Neuronal stem cell (in vitro differentiated cells): ENCODE measurements around the gene CLASP1.

Source experiments
- DNase-seq: peaks from one replicate; pipeline ENCODE4 v3.0.0-alpha.2; 2013; ENCODE audit warnings: low spot score
- H2AFZ ChIP-seq: one replicate; pipeline ENCODE4 v1.6.1; 2013; ENCODE audit warnings: mild to moderate bottlenecking, low read length, inconsistent platforms
- H2AK5ac ChIP-seq: 2 replicates; pipeline ENCODE4 v1.6.1; 2013; ENCODE audit warnings: low read depth, mild to moderate bottlenecking, inconsistent platforms, low read length, moderate library complexity, mixed read lengths
- H2BK120ac ChIP-seq: 2 replicates; pipeline ENCODE4 v1.6.1; 2013; ENCODE audit warnings: low read depth, mild to moderate bottlenecking, inconsistent platforms, low read length, moderate library complexity, mixed read lengths
- H2BK12ac ChIP-seq: one replicate; pipeline ENCODE4 v1.6.1; 2013; ENCODE audit warnings: low read length, inconsistent platforms
- H2BK15ac ChIP-seq: 2 replicates; pipeline ENCODE4 v1.6.1; 2013; ENCODE audit warnings: mild to moderate bottlenecking, low read length, inconsistent platforms, mixed read lengths
- H2BK5ac ChIP-seq: one replicate; pipeline ENCODE4 v1.6.1; 2013; ENCODE audit warnings: inconsistent platforms, mild to moderate bottlenecking, low read length, moderate library complexity
- H3K14ac ChIP-seq: one replicate; pipeline ENCODE4 v1.6.1; 2013; ENCODE audit warnings: low read length, inconsistent platforms
- H3K18ac ChIP-seq: 2 replicates; pipeline ENCODE4 v1.6.1; 2013; ENCODE audit warnings: low read length, inconsistent platforms
- H3K23ac ChIP-seq: 2 replicates; pipeline ENCODE4 v1.6.1; 2013; ENCODE audit warnings: low read depth, mild to moderate bottlenecking, mixed read lengths, low read length, inconsistent platforms; ENCODE audit not compliant: poor library complexity
- H3K27ac ChIP-seq: replicated peaks from 3 replicates; pipeline ENCODE4 v1.5.1; 2013; ENCODE audit warnings: low read length, inconsistent platforms
- H3K27me3 ChIP-seq, 3 experiments: 2 replicates each; pipeline ENCODE4 v1.6.1; 2013; ENCODE audit warnings: low read length in 3 of 3, mild to moderate bottlenecking in 2 of 3, inconsistent platforms in 1 of 3, low read depth in 1 of 3, mixed read lengths in 1 of 3, moderate library complexity in 1 of 3; ENCODE audit not compliant: control insufficient read depth in 3 of 3, insufficient read depth in 3 of 3
- H3K36me3 ChIP-seq, 2 donors: replicated peaks in 1 of 2; 2 replicates each; pipeline ENCODE4 v1.6.1; 2013; ENCODE audit warnings: low read length in 2 of 2; ENCODE audit not compliant: control insufficient read depth in 2 of 2, insufficient read depth in 2 of 2
- H3K4ac ChIP-seq: 2 replicates; pipeline ENCODE4 v1.6.1; 2013; ENCODE audit warnings: inconsistent platforms, mild to moderate bottlenecking, low read length, moderate library complexity
- H3K4me1 ChIP-seq, 2 donors: 1 replicate in 1 of 2; 2 replicates in 1 of 2; pipeline ENCODE4 v1.6.1; 2013; ENCODE audit warnings: low read length in 2 of 2, low read depth in 1 of 2; ENCODE audit not compliant: control insufficient read depth in 2 of 2, insufficient read depth in 1 of 2
- H3K4me2 ChIP-seq: one replicate; pipeline ENCODE4 v1.6.1; 2013; ENCODE audit warnings: mild to moderate bottlenecking, low read length, inconsistent platforms; ENCODE audit not compliant: insufficient read depth, poor library complexity, severe bottlenecking
- H3K4me3 ChIP-seq, 2 donors: 2 replicates each; pipeline ENCODE4 v1.5.1; 2013; ENCODE audit warnings: low read length in 2 of 2, mild to moderate bottlenecking in 2 of 2, inconsistent platforms in 1 of 2, moderate library complexity in 1 of 2
- H3K79me1 ChIP-seq: one replicate; pipeline ENCODE4 v1.6.1; 2013; ENCODE audit warnings: low read depth, mild to moderate bottlenecking, inconsistent platforms, low read length, moderate library complexity
- H3K9ac ChIP-seq: one replicate; pipeline ENCODE4 v1.6.1; 2013; ENCODE audit warnings: mild to moderate bottlenecking, low read depth, low read length, inconsistent platforms; ENCODE audit not compliant: poor library complexity
- H3K9me3 ChIP-seq, 2 donors: replicated peaks in 1 of 2; 2 replicates each; pipeline versions ENCODE3 to v1.6.1; 2013; ENCODE audit warnings: low read length in 2 of 2, mild to moderate bottlenecking in 2 of 2, inconsistent platforms in 1 of 2, low read depth in 1 of 2, mixed read lengths in 1 of 2, moderate library complexity in 1 of 2; ENCODE audit not compliant: control insufficient read depth in 2 of 2, insufficient read depth in 1 of 2
- H4K8ac ChIP-seq: one replicate; pipeline ENCODE4 v1.6.1; 2013; ENCODE audit warnings: low read depth, mild to moderate bottlenecking, inconsistent platforms, low read length, moderate library complexity
- H4K91ac ChIP-seq: one replicate; pipeline ENCODE4 v1.6.1; 2013; ENCODE audit warnings: low read length, low read depth, mild to moderate bottlenecking, inconsistent platforms; ENCODE audit not compliant: poor library complexity
- WGBS, 2 donors: extraction: QIAGEN DNeasy Blood & Tissue Kit; methylation state at CpG; one replicate each; pipeline ENCODE4 v1.1.7; 2013; ENCODE audit warnings: missing lambda C conversion rate in 2 of 2, mixed read lengths in 1 of 2; ENCODE audit not compliant: insufficient read length in 2 of 2, insufficient replicate concordance in 1 of 2; ENCODE audit errors: extremely low coverage in 2 of 2; 5-methylcytosine and 5-hydroxymethylcytosine counted together

CLASP1 gene

GRCh38 chr2:121489284-121489683 lies 160.0 kb downstream of the CLASP1 start:
- H3K4ac ChIP-seq, result no peak overlapping the region
- DNase-seq, result no peak
- no peak overlapping the region for H3K9ac ChIP-seq
- H3K79me1 ChIP-seq, result peaks cover 1% of the 10 kb centered on the region
- no peak overlapping the region for H2BK120ac ChIP-seq
- WGBS, 2 donors, result no CpG with 5 or more reads among the region's 1 CpG
- no peak overlapping the region for H3K4me3 ChIP-seq
- no peak overlapping the region for H3K23ac ChIP-seq
- H2BK15ac ChIP-seq, result no peak overlapping the region
- H2AK5ac ChIP-seq, result no peak overlapping the region
- H2AFZ ChIP-seq, result no peak overlapping the region
- H4K91ac ChIP-seq, result no peak overlapping the region
- no peak overlapping the region for H3K18ac ChIP-seq
- no peaks in the 10 kb centered on the region for H3K27me3 ChIP-seq
- H3K4me2 ChIP-seq, result no peak overlapping the region
- H2BK12ac ChIP-seq, result no peak overlapping the region
- peaks cover 13 to 22% of the 10 kb centered on the region in 2 donors for H3K4me1 ChIP-seq
- no peak overlapping the region for H2BK5ac ChIP-seq
- H3K14ac ChIP-seq, result no peak overlapping the region
- H4K8ac ChIP-seq, result no peak overlapping the region
- no peak overlapping the region for H3K27ac ChIP-seq
- H3K36me3 ChIP-seq, result peaks cover 0 to 4% of the 10 kb centered on the region in 2 donors
- H3K9me3 ChIP-seq, result no peaks in the 10 kb centered on the region

GRCh38 chr2:121486191-121486790 lies 163.0 kb downstream of the CLASP1 start:
- Histone ChIP-seq H3K4me3 (no peak overlapping the region), H4K91ac (no peak overlapping the region), H3K4ac (no peak overlapping the region), H3K9ac (no peak overlapping the region), H3K9me3 (no peaks in the 10 kb centered on the region), H3K79me1 (peaks cover 3% of the 10 kb centered on the region), H3K36me3 (peaks cover 2 to 8% of the 10 kb centered on the region in 2 donors), H2BK5ac (no peak overlapping the region), H3K4me1 (peaks cover 15 to 19% of the 10 kb centered on the region in 2 donors), H3K18ac (no peak overlapping the region), H2AFZ (no peak overlapping the region), H3K23ac (no peak overlapping the region), H3K27ac (no peak overlapping the region), H4K8ac (no peak overlapping the region), H3K14ac (no peak overlapping the region), H2BK15ac (no peak overlapping the region), H2BK120ac (no peak overlapping the region), H2AK5ac (no peak overlapping the region), H3K4me2 (no peak overlapping the region), H2BK12ac (no peak overlapping the region), H3K27me3 (no peaks in the 10 kb centered on the region)
- DNase-seq, result no peak

- no peak overlapping the region for H3K27ac ChIP-seq
- no peak overlapping the region for H3K4ac ChIP-seq
- no peak overlapping the region for H2AK5ac ChIP-seq
- H4K91ac ChIP-seq, result no peak overlapping the region
- no peaks in the 10 kb centered on the region for H3K9me3 ChIP-seq
- H3K4me2 ChIP-seq, result no peak overlapping the region
- H3K23ac ChIP-seq, result no peak overlapping the region
- H2AFZ ChIP-seq, result no peak overlapping the region
- H2BK120ac ChIP-seq, result no peak overlapping the region
- H2BK12ac ChIP-seq, result no peak overlapping the region
- H3K27me3 ChIP-seq, result no peaks in the 10 kb centered on the region
- H2BK15ac ChIP-seq, result no peak overlapping the region
- DNase-seq, result no peak
- peaks cover 3% of the 10 kb centered on the region for H3K79me1 ChIP-seq
- peaks cover 2 to 8% of the 10 kb centered on the region in 2 donors for H3K36me3 ChIP-seq
- no peak overlapping the region for H4K8ac ChIP-seq
- H3K14ac ChIP-seq, result no peak overlapping the region
- no peak overlapping the region for H3K9ac ChIP-seq
- H2BK5ac ChIP-seq, result no peak overlapping the region
- H3K4me3 ChIP-seq, result no peak overlapping the region
- H3K4me1 ChIP-seq, result peaks cover 9 to 20% of the 10 kb centered on the region in 2 donors
- H3K18ac ChIP-seq, result no peak overlapping the region
Observed at GRCh38 chr2:121485039-121485438, 164.2 kb downstream of the CLASP1 start.

GRCh38 chr2:121483846-121484245 lies 165.4 kb downstream of the CLASP1 start:
- no peak overlapping the region for H3K9ac ChIP-seq
- no peak overlapping the region for H3K4me3 ChIP-seq
- H3K79me1 ChIP-seq, result peaks cover 3% of the 10 kb centered on the region
- H3K4me2 ChIP-seq, result no peak overlapping the region
- no peak overlapping the region for H4K8ac ChIP-seq
- no peak overlapping the region for H2BK120ac ChIP-seq
- no peak overlapping the region for H2AFZ ChIP-seq
- no peak overlapping the region for H2BK5ac ChIP-seq
- no peak overlapping the region for H3K23ac ChIP-seq
- peaks cover 2 to 8% of the 10 kb centered on the region in 2 donors for H3K36me3 ChIP-seq
- no peak overlapping the region for H3K18ac ChIP-seq
- H3K27me3 ChIP-seq, result no peaks in the 10 kb centered on the region
- no peaks in the 10 kb centered on the region for H3K9me3 ChIP-seq
- H3K27ac ChIP-seq, result no peak overlapping the region
- H3K4ac ChIP-seq, result no peak overlapping the region
- no peak overlapping the region for H2BK15ac ChIP-seq
- H2AK5ac ChIP-seq, result no peak overlapping the region
- H3K14ac ChIP-seq, result no peak overlapping the region
- WGBS, 2 donors, result no CpG with 5 or more reads among the region's 2 CpGs
- H2BK12ac ChIP-seq, result no peak overlapping the region
- H3K4me1 ChIP-seq, result peaks cover 0 to 23% of the 10 kb centered on the region in 2 donors
- no peak for DNase-seq
- no peak overlapping the region for H4K91ac ChIP-seq
